Duodenal mucosa (tissue), 2 donors: ENCODE results near the gene ETV7.

Experiments used
- H3K27ac ChIP-seq: one replicate; pipeline ENCODE4 v1.7.0; 2013; ENCODE audit warnings: low read depth, low read length
- H3K27me3 ChIP-seq, 2 donors: one replicate each; pipeline ENCODE4 v1.7.0; 2013; ENCODE audit warnings: low read length in 2 of 2, control low read depth in 1 of 2; ENCODE audit not compliant: insufficient read depth in 2 of 2, control insufficient read depth in 1 of 2
- H3K36me3 ChIP-seq, 2 donors: one replicate each; pipeline ENCODE4 v1.7.0; 2013; ENCODE audit warnings: low read length in 2 of 2, control low read depth in 1 of 2; ENCODE audit not compliant: insufficient read depth in 2 of 2, control insufficient read depth in 1 of 2
- H3K4me1 ChIP-seq, 2 donors: one replicate each; pipeline ENCODE4 v1.7.0; 2013; ENCODE audit warnings: low read length in 2 of 2, control low read depth in 1 of 2; ENCODE audit not compliant: insufficient read depth in 2 of 2, control insufficient read depth in 1 of 2
- H3K4me3 ChIP-seq, 2 donors: one replicate each; pipeline ENCODE4 v1.7.0; 2013; ENCODE audit warnings: low read length in 2 of 2, low read depth in 1 of 2
- H3K9ac ChIP-seq, 2 donors: one replicate each; pipeline ENCODE4 v1.7.0; 2013; ENCODE audit warnings: low read length in 2 of 2, low read depth in 1 of 2
- H3K9me3 ChIP-seq, 2 donors: one replicate each; pipeline ENCODE4 v1.7.0; 2013; ENCODE audit warnings: low read length in 2 of 2, control low read depth in 1 of 2; ENCODE audit not compliant: control insufficient read depth in 1 of 2

ETV7 gene

DNA sequence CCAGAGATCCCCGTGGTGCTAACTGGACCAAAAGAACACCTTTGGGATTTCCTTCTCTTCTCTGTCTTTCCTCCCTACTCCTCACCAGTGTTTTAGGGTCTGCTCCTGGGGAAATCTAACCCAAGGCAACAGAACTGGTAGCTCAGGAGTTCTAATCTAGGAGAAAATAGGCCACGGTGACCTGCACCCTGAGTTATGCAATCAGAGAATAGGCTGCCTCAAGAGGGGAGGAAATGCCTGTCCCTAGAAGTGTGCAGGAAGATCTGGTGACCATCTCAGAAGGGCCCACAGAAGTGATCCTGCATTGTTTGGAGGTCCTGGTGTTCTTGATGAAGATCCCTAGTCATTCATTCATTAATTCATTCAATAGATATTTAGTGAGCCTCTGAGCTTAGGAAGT is 3.4 kb downstream of the ETV7 start:
- Histone ChIP-seq H3K27me3 (no peaks in the 10 kb centered on the region), H3K4me1 (peaks cover 0 to 11% of the 10 kb centered on the region in 2 donors), H3K4me3 (no peak overlapping the region), H3K36me3 (peaks cover 0 to 4% of the 10 kb centered on the region in 2 donors), H3K27ac (no peak overlapping the region), H3K9ac (no peak overlapping the region), H3K9me3 (no peaks in the 10 kb centered on the region)

DNA sequence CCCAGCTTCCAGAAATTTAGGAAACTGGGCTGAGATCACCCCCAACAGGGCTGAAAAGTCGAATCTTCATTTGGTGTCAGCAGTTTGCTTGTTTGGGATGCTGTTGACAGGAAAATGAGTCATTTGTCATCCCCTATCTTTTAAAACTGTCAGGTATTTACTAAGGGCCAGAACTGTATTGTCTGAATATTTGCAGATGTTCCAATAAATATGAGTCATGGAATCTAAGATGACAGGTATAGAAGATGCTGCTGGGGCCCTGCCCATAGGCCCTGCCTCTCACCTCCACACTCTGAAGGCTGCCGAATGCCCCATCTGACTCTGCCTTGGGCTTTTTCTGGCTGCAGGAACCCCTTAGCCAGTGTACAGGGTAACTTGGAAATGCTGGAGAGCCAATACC is 3.9 kb downstream of the ETV7 start:
- no peaks in the 10 kb centered on the region for H3K27me3 ChIP-seq
- H3K9me3 ChIP-seq = no peaks in the 10 kb centered on the region
- no peak overlapping the region for H3K9ac ChIP-seq
- peaks cover 0 to 11% of the 10 kb centered on the region in 2 donors for H3K4me1 ChIP-seq
- no peak overlapping the region for H3K27ac ChIP-seq
- no peak overlapping the region for H3K4me3 ChIP-seq
- H3K36me3 ChIP-seq = peaks cover 0 to 4% of the 10 kb centered on the region in 2 donors

DNA sequence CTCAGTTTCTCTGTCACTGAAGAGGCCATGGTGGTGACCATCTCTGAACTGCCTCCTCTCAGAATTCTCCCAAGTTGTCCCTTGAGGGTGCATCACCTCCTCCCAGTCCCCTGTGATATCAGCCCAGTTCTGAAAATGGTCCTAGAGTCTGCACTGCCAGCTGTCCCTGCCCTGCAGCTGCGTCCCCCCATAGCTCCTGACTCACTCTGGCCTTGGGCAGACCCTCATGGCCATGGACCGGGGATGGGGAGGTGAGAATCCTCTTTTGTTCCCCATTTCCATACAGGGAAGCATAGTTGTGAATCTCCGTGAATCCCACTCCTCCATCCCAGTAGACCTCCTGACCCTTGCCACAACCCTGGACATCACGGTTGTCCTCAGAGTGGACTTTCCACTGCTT is 4.5 kb downstream of the ETV7 start:
- H3K27ac ChIP-seq = no peak overlapping the region
- no peaks in the 10 kb centered on the region for H3K27me3 ChIP-seq
- peaks cover 0 to 4% of the 10 kb centered on the region in 2 donors for H3K36me3 ChIP-seq

DNA sequence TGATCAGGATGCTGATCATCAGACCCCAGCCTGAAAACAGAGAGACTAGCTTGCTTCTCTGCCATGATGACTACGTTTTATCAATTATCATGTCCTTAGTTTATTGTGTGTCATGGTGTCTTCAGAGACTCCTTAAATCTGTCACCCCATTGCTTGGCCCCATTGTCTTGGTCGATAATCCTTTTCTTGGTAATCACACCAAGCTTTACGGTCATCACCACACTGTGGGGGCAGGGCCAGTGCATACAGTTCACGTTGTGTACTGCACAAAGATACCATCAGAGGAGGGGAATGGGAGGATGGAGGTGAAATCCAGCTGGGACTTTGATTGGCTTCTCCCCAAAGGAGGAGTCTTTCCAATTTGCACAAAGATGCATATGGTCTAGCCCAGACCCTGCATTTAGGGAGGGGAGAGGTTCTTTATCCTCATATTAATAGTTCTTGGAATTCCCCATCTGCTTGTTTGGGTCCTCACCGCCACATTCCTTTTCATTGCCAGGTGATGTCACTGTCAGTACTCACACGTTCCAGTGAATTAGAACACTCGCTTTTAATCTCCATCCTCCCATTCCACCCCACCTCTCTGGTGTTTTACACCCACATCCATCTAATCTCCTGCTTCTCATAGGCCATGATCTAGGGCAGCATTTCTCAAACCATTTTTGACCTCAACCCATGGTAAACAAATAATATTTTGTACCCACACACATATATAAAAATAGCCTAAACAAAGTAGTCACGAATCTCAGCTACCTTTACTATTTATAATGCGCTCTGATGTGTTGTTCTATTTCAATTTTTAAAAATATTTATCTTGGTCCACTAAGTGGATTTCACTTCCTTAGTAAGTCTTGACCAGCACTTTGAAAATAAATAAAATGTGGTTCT is 5.7 kb downstream of the ETV7 start:
- no peak overlapping the region for H3K27ac ChIP-seq
- no peak overlapping the region for H3K4me3 ChIP-seq
- H3K9me3 ChIP-seq = no peaks in the 10 kb centered on the region
- H3K36me3 ChIP-seq = peaks cover 0 to 4% of the 10 kb centered on the region in 2 donors
- no peaks in the 10 kb centered on the region for H3K27me3 ChIP-seq
- no peak overlapping the region for H3K9ac ChIP-seq
- H3K4me1 ChIP-seq = peaks cover 0 to 2% of the 10 kb centered on the region in 2 donors

More for the DNA sequence above, 4.5 kb downstream of the ETV7 start:
- peaks cover 0 to 6% of the 10 kb centered on the region in 2 donors for H3K4me1 ChIP-seq
- H3K9me3 ChIP-seq = no peaks in the 10 kb centered on the region
- H3K4me3 ChIP-seq = no peak overlapping the region
- no peak overlapping the region for H3K9ac ChIP-seq

DNA sequence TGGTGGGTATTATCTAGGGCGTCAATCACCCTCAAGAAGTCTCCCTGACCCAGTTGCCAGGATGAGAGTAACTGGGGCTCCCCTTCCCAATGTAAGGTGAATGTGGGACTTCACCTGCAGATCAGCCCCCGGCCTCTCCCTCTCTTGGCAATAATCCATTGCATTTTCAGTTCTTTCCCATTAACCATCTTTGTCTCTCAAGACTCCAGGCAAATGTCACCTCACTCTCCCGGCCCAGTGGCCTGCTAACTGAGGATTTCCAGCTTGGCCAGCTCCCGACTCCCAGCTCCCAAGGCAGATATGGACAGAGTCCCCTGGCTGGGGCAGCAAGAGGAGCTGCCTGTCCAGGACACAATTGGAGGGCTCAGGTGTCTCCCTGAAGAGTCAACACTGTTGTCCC is 7.3 kb downstream of the ETV7 start:
- Histone ChIP-seq H3K4me3 (no peak overlapping the region), H3K4me1 (no peaks in the 10 kb centered on the region), H3K9ac (no peak overlapping the region), H3K36me3 (peaks cover 5 to 9% of the 10 kb centered on the region in 2 donors), H3K27ac (no peak overlapping the region), H3K27me3 (no peaks in the 10 kb centered on the region), H3K9me3 (no peaks in the 10 kb centered on the region)

DNA sequence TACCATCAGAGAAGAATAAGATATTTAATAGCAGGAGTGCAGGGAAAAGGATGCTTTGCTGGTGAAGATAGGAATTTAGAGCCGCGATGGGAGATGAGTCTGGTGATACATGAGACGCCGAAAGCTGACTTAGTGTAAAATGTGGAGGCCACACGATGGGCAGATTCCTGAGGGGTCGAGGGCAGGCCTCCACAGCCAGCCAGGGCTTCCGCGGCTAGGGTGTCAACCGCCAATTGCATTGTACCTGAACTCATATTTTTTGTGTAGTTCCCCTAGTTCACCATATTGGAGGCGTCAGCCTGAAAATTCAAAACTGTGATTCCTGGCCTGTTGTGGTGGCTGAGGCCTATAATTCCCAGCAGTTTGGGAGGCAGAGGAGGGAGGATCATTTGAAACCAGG is 8.5 kb downstream of the ETV7 start:
- H3K36me3 ChIP-seq = peaks cover 5 to 8% of the 10 kb centered on the region in 2 donors
- H3K9ac ChIP-seq = no peak overlapping the region
- no peak overlapping the region for H3K27ac ChIP-seq
- no peaks in the 10 kb centered on the region for H3K4me1 ChIP-seq
- no peaks in the 10 kb centered on the region for H3K27me3 ChIP-seq
- H3K9me3 ChIP-seq = no peaks in the 10 kb centered on the region
- no peak overlapping the region for H3K4me3 ChIP-seq

DNA sequence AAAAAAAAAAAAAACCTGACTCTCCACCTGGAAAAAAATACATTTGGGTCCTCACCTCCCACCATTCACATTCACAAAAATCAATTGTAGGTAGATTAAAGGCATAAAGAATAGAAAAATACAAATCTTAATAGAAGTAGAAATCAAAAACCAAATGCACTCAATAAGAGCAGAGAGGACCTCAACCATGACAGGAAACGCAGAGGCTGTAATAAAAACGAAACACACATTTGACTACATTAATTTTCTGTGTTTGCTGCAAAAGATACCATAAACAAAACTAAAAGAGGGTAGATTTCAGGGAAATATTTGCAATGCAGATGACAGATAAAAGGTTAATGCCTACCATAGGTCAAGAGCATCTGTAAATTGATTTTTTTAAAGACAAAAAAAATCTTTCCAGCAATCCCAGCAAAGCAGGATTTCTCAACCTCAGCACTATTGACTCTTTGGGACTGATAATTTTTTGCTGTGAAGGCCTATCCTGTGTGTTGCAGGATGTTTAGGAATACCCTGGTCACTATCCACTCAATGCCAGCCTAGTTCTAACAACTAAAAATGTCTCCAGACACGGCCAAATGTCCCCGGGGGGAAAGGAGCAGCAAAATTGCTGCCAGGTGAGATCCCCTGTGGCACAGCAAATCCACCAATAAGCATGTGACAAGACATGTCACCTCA is 9.1 kb downstream of the ETV7 start:
- Histone ChIP-seq H3K4me3 (no peak overlapping the region), H3K9me3 (no peaks in the 10 kb centered on the region), H3K36me3 (peaks cover 5% of the 10 kb centered on the region in 2 donors), H3K9ac (no peak overlapping the region), H3K27me3 (no peaks in the 10 kb centered on the region), H3K27ac (no peak overlapping the region), H3K4me1 (no peaks in the 10 kb centered on the region)

DNA sequence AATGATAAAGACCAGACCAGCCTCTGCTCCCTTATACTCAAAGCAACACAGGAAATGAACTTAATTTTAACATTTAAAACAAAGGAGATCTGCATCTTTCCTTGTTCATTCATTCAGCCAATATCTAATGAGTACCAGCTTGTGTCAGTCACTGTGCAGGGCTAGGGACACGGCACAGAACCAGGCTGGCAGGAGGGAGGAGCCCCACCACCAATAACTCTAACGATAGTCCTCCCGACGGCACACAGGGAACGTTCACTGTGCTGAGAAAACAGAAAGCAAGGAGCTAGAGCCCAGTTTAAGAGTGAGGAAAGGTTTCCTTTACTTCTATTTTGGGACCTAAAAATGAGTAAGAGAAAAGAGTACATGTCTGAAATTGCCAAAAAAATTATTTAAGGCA is 9.9 kb downstream of the ETV7 start:
- Histone ChIP-seq H3K36me3 (peaks cover 5 to 9% of the 10 kb centered on the region in 2 donors), H3K9me3 (no peaks in the 10 kb centered on the region), H3K4me1 (no peaks in the 10 kb centered on the region), H3K4me3 (no peak overlapping the region), H3K9ac (no peak overlapping the region), H3K27me3 (no peaks in the 10 kb centered on the region), H3K27ac (no peak overlapping the region)

DNA sequence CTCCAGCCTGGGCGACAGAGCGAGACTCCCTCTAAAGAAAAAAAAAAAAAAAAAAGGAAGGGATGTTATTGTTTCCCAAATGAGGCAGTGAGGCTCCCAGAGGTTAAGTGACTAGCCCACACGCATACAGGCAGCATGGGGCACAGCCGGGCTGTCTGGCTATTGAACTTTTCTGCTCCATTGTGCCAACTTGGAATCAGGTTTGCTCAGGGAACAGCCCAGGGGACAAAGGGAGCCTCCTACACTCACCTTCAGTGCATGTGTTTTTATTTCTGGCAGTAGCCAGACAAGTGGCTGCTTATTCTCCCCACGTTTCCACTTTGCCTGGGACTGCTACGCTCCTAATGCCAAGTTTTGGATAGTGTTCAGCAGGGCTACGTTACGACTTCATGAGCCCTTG is 10.7 kb downstream of the ETV7 start:
- H3K4me3 ChIP-seq = no peak overlapping the region
- H3K9ac ChIP-seq = no peak overlapping the region
- H3K4me1 ChIP-seq = no peaks in the 10 kb centered on the region
- H3K27ac ChIP-seq = no peak overlapping the region
- no peaks in the 10 kb centered on the region for H3K27me3 ChIP-seq
- peaks cover 5 to 9% of the 10 kb centered on the region in 2 donors for H3K36me3 ChIP-seq
- H3K9me3 ChIP-seq = no peaks in the 10 kb centered on the region

DNA sequence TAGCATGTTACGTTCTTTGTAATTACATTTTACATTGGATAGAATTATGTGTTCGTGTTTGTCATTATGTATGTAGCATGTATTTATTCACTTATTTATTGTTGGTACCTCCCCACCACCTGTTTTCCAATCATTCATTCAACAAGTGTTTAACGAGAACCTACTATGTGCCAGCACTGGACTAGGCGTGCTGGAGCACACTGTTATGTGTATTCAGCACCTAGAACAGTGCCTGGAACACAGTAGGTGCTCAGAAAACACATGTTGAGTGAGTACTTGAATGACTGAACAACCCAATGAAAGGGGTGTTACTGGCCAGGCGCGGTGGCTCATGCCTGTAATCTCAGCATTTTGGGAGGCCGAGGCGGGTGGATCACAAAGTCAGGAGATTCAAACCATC is 11.3 kb downstream of the ETV7 start:
- H3K27ac ChIP-seq = no peak overlapping the region
- peaks cover 5 to 13% of the 10 kb centered on the region in 2 donors for H3K36me3 ChIP-seq
- no peaks in the 10 kb centered on the region for H3K9me3 ChIP-seq
- H3K4me3 ChIP-seq = no peak overlapping the region
- H3K9ac ChIP-seq = no peak overlapping the region
- H3K4me1 ChIP-seq = no peaks in the 10 kb centered on the region
- no peaks in the 10 kb centered on the region for H3K27me3 ChIP-seq
